ENCODE data around the gene TENM3.

DNA sequence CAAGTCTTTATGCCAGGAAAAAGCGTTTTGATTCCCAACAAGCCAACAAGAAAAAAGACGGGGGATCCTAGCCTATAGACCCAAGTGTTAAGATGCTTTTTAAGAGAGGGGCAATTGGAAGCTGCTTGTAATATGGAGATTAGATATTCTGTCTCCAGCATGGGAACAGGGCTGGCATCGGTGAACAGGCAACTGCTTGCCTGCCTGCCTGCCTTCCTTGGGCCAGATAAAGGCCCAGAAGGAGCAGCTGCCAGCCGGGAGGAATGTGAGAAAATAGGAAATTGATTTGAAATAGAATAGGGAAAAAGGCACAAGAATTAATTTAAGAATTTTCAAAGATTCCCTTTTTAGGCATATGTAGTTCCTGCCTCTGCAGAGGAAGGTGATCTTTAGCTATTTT is 192.2 kb downstream of the TENM3 start:
- TF ChIP-seq FOXP2 (optimal IDR thresholded peaks at IDR 0.05; ENCODE audit: control extremely low read depth, extremely low read length, insufficient read depth) (no peak), EZH2 (IDR thresholded peaks at IDR 0.05) (no peak), POLR2AphosphoS5 (IDR thresholded peaks at IDR 0.05; ENCODE audit: borderline replicate concordance, low read depth, low read length) (no peak)
